CD4-positive, alpha-beta T cell treated with Interleukin-4 for 4 hours (primary cell): Measurements from ENCODE around the gene FAM117A.

Source experiments
- DNase-seq: peaks from one replicate; pipeline ENCODE4 v3.0.0-alpha.2; 2020

Gene FAM117A

GRCh38 chr17:49762151-49762941, 1.6 kb downstream of the FAM117A start:
- DNase-seq, result peak; percentile 39

- no peak for DNase-seq
Observed at GRCh38 chr17:49760932-49761558, 2.9 kb downstream of the FAM117A start.

- no peak for DNase-seq
Observed at GRCh38 chr17:49760296-49760695, 3.6 kb downstream of the FAM117A start.

DNA sequence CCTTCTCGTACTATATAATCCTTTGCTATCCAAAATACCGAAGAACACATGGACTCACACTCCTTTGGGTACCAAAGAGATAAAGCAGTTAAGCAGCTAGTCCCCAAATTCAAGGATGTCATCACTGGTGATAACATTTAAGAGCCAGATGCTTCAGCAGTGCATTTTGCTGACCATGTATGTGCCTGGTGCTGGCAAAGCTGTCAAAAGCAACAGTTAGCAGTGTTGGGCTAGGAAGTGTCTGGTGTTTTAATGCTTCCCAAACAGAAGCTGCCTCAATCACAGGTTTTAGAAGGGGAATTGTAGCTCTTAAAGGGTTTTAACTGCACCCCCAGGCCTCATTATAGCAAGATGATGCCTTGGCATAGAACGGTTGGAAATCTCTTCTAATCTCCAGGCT, 4.7 kb downstream of the FAM117A start:
- DNase-seq, result no peak

DNA sequence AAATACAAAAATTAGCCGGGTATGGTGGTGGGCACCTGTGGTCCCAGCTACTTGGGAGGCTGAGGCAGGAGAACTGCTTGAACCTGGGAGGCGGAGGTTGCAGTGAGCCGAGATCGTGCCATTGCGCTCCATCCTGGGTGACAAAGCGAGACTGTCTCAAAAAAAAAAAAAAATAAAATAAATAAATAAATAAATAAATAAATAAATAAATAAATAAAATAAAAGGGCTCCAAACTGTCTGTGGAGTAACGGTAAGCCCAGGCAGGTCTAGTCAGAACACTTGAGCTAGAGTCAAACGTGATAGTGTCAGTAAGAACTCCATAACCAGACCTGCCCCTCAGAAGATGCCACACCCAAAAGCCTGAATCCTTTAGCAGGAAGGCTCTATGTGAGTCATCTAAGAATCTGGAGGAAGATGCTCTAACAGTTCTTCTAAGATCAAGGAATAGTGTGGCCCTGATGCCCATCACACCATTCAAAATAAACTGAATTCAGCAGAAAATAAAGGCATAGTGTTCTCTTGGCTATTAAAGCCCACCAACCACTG, 5.4 kb downstream of the FAM117A start:
- peak; percentile 33 for DNase-seq

- DNase-seq, result no peak
Observed at GRCh38 chr17:49757151-49757777, 6.7 kb downstream of the FAM117A start.

DNA sequence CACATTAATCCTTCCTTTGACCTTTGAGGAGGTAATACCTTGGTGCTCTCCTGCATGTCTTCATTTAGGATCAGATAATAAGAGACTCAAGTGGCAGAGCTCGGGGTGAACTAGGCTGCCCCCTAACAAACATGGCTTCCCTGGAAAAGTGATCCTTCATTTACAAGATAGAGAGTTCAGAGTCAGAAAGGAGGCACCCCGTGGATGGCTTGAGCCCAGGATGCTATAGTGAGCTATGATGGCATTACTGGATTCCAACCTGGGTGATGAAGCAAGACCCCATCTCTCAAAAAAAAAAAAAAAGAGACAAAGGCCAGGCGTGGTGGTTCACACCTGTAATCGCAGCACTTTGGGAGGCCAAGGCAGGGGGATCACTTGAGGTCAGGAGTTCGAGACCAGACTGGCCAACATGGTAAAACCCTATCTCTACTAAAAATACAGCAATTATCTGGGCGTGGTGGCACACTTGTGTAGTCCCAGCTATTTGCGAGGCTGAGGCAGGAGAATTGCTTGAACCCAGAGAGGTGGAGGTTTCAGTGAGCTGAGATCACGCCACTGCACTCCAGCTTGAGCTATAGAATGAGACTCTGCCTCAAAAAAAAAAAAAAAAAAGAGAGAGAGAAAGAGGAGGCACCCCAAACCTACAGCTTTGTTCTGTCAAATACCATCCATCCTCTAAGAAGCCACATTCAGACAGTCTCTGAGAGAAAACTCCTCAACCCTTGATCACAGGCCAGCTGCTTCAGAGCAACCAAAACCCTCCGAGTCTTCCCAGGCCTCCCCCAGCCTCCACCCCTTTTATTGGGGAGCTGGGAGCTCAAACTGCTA, 7.4 kb downstream of the FAM117A start:
- no peak for DNase-seq

DNA sequence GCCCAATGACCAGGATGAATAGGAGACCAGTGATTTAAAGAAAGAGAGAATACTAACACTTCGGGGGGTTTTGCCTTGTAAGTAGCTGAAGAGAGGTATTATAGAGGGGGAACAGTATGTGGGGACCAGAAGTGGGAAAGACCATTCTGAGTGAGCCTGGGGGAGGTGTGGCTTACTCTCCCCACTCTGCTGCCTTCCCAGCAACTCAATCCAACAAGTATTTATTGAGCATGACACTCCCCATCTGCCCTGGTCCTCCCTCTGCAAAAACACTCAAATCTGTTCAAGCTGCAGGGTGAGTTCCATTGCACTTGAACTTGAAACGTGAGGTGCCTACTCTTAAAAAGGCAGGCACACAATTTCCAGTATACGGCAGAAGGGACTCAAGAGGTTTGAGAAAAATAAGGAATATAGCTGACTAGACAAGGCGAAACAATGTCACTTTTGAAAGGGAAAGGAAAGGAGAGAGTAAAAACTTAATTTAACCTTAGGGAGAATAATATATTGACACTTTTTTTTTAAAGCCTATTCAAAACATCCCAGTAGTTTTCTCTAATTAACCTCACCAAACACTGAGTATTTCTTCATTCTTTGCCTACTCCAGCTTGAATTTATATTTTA, 8.2 kb downstream of the FAM117A start:
- DNase-seq, result no peak

GRCh38 chr17:49753959-49754391, 10.0 kb downstream of the FAM117A start:
- no peak for DNase-seq

- DNase-seq, result no peak
Observed at GRCh38 chr17:49752508-49752907, 11.4 kb downstream of the FAM117A start.

DNA sequence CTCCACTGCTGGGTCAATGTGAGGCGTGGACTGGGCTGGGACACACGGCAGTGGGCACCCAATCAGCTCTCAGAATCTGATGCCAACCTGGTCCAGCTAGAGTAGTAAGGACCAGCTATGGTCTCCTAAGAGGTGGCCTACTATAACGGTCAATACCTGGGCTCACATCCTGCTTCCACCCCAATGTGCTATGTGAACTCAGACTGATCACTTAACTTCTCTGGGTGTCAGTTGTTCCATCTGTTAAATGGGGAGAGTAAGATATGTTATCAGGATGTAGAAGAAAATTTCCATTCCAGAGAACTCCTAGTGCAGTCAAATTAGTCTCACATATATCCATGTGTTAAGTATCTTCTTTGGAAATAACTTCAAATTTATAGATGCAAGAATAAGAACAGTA, 14.2 kb downstream of the FAM117A start:
- no peak for DNase-seq

DNA sequence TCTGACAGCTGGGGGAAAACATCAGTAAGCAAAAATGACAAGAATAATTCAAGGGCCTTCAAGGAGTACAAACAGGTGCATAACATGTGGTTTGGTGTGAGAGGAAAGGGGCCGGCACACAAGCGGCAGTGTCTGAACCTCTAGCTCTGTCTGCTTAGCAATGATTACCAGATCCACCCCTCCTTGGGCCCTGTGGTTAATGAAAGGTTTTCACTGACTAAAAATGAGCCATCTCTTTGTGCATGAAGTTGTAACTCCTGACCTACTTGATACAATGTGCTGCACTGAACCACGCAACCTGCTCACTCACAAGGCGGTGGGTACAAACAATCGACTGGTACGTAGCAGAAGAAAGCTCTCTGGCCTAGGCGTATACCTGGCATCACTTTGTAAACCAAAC, 15.1 kb downstream of the FAM117A start:
- DNase-seq, result peak; percentile 90

DNA sequence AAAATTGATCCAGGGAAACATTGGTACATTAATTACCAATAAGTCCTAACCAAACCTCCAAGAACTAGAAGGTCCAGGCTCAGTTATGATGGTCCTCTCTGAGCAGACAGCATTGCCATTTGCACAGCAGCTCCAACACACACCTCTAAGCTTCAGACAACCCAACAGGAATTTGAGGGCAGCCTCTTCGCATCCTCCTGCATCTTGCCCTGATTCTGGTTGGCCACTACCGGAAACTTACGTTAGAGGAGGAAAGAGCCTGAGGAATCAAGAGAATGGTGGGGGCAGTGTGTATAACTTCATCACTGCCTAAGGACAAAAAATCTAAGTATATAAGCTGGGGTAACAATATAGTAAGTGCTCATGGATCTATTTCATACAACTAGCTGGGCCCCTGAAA, 15.7 kb downstream of the FAM117A start:
- peak; percentile 38 for DNase-seq

GRCh38 chr17:49747632-49748031, 16.3 kb downstream of the FAM117A start:
- DNase-seq, result no peak

GRCh38 chr17:49746791-49747490, 17.0 kb downstream of the FAM117A start:
- peak; percentile 64 for DNase-seq

GRCh38 chr17:49745175-49746139, 18.5 kb downstream of the FAM117A start:
- no peak for DNase-seq

DNA sequence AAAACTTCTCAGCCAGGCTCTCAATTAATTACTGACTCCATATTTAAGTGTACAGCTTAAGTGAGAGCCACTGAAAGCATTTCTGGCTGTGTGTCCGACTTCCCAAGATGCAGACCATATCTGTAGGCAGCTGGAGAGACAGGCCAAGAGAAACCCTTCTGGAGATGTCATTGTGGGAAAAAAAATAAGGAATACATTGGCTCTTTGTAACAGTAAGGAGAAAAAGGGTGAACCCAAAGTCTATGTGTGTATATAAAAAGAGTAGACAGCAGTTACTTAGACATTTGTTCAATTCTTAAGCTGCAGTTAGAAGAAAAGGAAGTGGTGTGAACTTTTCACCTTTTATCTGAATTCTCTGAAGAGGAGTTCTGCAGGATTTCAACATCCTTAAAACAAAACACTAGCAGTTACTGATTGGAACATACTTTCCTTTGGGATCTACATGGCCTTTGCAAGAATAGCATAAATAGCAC, 21.7 kb downstream of the FAM117A start:
- peak; percentile 42 for DNase-seq

DNA sequence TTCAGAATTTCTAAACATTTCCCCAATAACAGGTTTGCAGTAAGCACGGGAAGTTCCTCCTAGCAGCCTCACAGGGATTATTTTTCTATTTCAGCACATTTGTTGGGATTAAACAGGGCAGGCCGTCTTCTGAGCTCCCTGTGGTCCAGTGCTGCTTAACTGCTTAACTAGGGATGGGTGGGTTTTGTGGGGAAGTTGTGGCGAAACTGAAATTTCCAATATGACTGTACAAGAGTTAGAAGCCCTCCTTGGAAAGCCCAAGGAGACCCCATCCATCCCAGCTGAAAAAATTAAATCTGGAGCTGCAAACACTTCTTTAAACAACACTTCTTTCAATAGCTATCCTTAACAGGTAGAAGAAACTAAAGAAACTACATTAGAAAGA, 22.2 kb downstream of the FAM117A start:
- no peak for DNase-seq

DNA sequence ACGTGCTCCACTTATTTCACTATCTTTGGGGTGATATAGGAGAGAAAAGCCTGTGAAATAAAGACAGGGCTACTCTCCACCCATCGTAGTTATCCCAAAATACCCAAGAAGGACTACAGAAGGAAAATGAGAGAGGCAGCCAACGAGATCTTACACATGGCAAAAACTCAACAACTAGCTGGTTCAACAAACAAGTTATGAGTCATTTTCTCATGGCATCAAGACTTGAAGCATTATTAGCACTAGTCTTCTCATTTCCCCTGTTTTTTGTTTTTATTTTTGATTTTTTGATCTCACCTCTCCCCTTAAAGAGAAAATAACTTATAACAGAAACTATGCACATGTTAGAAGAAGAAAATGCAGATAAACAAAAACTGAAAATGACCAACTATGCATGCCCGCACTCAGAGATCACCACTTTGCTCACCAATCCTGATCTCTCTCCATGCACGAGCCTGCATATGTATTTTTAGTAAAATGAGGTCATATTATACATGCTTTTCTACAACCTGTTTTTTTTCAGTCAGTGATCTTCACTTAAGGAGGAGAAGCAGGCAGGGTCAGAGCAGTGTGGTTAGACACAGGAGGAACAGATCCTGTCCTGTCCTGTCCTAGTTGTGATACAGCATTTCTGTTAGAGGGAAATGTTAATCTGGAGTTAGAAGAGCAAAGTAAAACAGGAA, 22.8 kb downstream of the FAM117A start:
- peak; percentile 60 for DNase-seq
